ENCODE data around the gene TSBP1. TPM values are rescaled to one million over a fixed set of nuclear protein-coding genes. Genes with fewer than 3 reads are reported as not detected.

The TSBP1 gene
- total and polyA plus RNA-seq, 9 of the 15 experiments (the other 6 are each of a cell fraction or from before 2014, with no cell fraction given), result not detected

- TF ChIP-seq, protein P1, sequence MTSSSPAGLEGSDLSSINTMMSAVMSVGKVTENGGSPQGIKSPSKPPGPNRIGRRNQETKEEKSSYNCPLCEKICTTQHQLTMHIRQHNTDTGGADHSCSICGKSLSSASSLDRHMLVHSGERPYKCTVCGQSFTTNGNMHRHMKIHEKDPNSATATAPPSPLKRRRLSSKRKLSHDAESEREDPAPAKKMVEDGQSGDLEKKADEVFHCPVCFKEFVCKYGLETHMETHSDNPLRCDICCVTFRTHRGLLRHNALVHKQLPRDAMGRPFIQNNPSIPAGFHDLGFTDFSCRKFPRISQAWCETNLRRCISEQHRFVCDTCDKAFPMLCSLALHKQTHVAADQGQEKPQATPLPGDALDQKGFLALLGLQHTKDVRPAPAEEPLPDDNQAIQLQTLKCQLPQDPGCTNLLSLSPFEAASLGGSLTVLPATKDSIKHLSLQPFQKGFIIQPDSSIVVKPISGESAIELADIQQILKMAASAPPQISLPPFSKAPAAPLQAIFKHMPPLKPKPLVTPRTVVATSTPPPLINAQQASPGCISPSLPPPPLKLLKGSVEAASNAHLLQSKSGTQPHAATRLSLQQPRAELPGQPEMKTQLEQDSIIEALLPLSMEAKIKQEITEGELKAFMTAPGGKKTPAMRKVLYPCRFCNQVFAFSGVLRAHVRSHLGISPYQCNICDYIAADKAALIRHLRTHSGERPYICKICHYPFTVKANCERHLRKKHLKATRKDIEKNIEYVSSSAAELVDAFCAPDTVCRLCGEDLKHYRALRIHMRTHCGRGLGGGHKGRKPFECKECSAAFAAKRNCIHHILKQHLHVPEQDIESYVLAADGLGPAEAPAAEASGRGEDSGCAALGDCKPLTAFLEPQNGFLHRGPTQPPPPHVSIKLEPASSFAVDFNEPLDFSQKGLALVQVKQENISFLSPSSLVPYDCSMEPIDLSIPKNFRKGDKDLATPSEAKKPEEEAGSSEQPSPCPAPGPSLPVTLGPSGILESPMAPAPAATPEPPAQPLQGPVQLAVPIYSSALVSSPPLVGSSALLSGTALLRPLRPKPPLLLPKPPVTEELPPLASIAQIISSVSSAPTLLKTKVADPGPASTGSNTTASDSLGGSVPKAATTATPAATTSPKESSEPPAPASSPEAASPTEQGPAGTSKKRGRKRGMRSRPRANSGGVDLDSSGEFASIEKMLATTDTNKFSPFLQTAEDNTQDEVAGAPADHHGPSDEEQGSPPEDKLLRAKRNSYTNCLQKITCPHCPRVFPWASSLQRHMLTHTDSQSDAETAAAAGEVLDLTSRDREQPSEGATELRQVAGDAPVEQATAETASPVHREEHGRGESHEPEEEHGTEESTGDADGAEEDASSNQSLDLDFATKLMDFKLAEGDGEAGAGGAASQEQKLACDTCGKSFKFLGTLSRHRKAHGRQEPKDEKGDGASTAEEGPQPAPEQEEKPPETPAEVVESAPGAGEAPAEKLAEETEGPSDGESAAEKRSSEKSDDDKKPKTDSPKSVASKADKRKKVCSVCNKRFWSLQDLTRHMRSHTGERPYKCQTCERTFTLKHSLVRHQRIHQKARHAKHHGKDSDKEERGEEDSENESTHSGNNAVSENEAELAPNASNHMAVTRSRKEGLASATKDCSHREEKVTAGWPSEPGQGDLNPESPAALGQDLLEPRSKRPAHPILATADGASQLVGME (CRISPR knock-in tag; IDR thresholded peaks at IDR 0.05), result no peak
- no peak for TF ChIP-seq ZNF165 (CRISPR knock-in tag; IDR thresholded peaks at IDR 0.05; ENCODE audit: borderline replicate concordance)
- no peak for TF ChIP-seq ZNF668 (CRISPR knock-in tag; IDR thresholded peaks at IDR 0.05)
- TF ChIP-seq ZNF316 (IDR thresholded peaks at IDR 0.05), result no peak
- no peak for TF ChIP-seq CREB1 (IDR thresholded peaks at IDR 0.05)
- peak; percentile 25; the same call in 1 of the 2 replicates for TF ChIP-seq CREB1 (CRISPR knock-in tag; IDR thresholded peaks at IDR 0.05)
- TF ChIP-seq MYC (IDR thresholded peaks at IDR 0.05; ENCODE audit: low read depth, low read length), result peak; percentile 62
- no peak for TF ChIP-seq MYC (CRISPR knock-in tag; IDR thresholded peaks at IDR 0.05; ENCODE audit: borderline replicate concordance, low read depth)
- peak; percentile 77 for TF ChIP-seq CREM (IDR thresholded peaks at IDR 0.05; ENCODE audit: low read depth)
- TF ChIP-seq, protein P2, sequence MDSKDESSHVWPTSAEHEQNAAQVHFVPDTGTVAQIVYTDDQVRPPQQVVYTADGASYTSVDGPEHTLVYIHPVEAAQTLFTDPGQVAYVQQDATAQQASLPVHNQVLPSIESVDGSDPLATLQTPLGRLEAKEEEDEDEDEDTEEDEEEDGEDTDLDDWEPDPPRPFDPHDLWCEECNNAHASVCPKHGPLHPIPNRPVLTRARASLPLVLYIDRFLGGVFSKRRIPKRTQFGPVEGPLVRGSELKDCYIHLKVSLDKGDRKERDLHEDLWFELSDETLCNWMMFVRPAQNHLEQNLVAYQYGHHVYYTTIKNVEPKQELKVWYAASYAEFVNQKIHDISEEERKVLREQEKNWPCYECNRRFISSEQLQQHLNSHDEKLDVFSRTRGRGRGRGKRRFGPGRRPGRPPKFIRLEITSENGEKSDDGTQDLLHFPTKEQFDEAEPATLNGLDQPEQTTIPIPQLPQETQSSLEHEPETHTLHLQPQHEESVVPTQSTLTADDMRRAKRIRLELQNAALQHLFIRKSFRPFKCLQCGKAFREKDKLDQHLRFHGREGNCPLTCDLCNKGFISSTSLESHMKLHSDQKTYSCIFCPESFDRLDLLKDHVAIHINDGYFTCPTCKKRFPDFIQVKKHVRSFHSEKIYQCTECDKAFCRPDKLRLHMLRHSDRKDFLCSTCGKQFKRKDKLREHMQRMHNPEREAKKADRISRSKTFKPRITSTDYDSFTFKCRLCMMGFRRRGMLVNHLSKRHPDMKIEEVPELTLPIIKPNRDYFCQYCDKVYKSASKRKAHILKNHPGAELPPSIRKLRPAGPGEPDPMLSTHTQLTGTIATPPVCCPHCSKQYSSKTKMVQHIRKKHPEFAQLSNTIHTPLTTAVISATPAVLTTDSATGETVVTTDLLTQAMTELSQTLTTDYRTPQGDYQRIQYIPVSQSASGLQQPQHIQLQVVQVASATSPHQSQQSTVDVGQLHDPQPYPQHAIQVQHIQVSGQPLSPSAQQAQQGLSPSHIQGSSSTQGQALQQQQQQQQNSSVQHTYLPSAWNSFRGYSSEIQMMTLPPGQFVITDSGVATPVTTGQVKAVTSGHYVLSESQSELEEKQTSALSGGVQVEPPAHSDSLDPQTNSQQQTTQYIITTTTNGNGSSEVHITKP (IDR thresholded peaks at IDR 0.05; ENCODE audit: partially characterized antibody), result no peak
- TF ChIP-seq CSDE1 (IDR thresholded peaks at IDR 0.05), result no peak
- no peak for TF ChIP-seq MCM7 (IDR thresholded peaks at IDR 0.05)
- no peak for TF ChIP-seq HSF4 (CRISPR knock-in tag; IDR thresholded peaks at IDR 0.05; ENCODE audit: borderline replicate concordance)
- TF ChIP-seq TFAM (CRISPR knock-in tag; conservative IDR thresholded peaks at IDR 0.05), result no peak
- TF ChIP-seq, protein P3, sequence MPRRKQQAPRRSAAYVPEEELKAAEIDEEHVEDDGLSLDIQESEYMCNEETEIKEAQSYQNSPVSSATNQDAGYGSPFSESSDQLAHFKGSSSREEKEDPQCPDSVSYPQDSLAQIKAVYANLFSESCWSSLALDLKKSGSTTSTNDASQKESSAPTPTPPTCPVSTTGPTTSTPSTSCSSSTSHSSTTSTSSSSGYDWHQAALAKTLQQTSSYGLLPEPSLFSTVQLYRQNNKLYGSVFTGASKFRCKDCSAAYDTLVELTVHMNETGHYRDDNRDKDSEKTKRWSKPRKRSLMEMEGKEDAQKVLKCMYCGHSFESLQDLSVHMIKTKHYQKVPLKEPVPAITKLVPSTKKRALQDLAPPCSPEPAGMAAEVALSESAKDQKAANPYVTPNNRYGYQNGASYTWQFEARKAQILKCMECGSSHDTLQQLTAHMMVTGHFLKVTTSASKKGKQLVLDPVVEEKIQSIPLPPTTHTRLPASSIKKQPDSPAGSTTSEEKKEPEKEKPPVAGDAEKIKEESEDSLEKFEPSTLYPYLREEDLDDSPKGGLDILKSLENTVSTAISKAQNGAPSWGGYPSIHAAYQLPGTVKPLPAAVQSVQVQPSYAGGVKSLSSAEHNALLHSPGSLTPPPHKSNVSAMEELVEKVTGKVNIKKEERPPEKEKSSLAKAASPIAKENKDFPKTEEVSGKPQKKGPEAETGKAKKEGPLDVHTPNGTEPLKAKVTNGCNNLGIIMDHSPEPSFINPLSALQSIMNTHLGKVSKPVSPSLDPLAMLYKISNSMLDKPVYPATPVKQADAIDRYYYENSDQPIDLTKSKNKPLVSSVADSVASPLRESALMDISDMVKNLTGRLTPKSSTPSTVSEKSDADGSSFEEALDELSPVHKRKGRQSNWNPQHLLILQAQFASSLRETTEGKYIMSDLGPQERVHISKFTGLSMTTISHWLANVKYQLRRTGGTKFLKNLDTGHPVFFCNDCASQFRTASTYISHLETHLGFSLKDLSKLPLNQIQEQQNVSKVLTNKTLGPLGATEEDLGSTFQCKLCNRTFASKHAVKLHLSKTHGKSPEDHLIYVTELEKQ (CRISPR knock-in tag; IDR thresholded peaks at IDR 0.05), result no peak
- no peak for TF ChIP-seq NFRKB (IDR thresholded peaks at IDR 0.05; ENCODE audit: low read depth)
- TF ChIP-seq PCBP2 (IDR thresholded peaks at IDR 0.05; ENCODE audit: low read depth, low read length, poor library complexity, severe bottlenecking), result no peak
These were observed 126.7 kb downstream of the TSBP1 start (continued) for GRCh38 chr6:32244946-32245398.

Data from K562 (cell line).